Transverse colon (tissue), 4 donors: ENCODE measurements around the gene TPSB2.

Experiments
- CTCF ChIP-seq, 5 experiments: fragments of 200-600 bp in 3 of 5; fragments of 450-650 bp in 2 of 5; sonication (generic) in 3 of 5; IDR thresholded peaks; 1 replicate in 2 of 5; 2 replicates in 3 of 5; pipeline ENCODE4 v1.5.1; 2016 to 2017; ENCODE audit warnings: antibody characterized with exemption in 5 of 5, inconsistent platforms in 3 of 5, mild to moderate bottlenecking in 2 of 5, moderate library complexity in 1 of 5
- EP300 ChIP-seq: sonication (generic); formaldehyde crosslinking; IDR thresholded peaks from one replicate; pipeline ENCODE4 v1.6.1; 2017; ENCODE audit warnings: antibody characterized with exemption, low read depth
- POLR2AphosphoS5 ChIP-seq, 3 donors: sonication (generic); formaldehyde crosslinking; IDR thresholded peaks; one replicate each; pipeline ENCODE4 v1.6.1; 2016; ENCODE audit warnings: antibody characterized with exemption in 3 of 3

- no peak for TF ChIP-seq CTCF (IDR thresholded peaks at IDR 0.05)
- TF ChIP-seq POLR2AphosphoS5 (IDR thresholded peaks at IDR 0.05), result no peak
- TF ChIP-seq EP300, result no peak
These were observed 19.5 kb downstream of the TPSB2 start for GRCh38 chr16:1210461-1210860.
